ENCODE results near the gene TSEN15.

TSEN15 gene

DNA sequence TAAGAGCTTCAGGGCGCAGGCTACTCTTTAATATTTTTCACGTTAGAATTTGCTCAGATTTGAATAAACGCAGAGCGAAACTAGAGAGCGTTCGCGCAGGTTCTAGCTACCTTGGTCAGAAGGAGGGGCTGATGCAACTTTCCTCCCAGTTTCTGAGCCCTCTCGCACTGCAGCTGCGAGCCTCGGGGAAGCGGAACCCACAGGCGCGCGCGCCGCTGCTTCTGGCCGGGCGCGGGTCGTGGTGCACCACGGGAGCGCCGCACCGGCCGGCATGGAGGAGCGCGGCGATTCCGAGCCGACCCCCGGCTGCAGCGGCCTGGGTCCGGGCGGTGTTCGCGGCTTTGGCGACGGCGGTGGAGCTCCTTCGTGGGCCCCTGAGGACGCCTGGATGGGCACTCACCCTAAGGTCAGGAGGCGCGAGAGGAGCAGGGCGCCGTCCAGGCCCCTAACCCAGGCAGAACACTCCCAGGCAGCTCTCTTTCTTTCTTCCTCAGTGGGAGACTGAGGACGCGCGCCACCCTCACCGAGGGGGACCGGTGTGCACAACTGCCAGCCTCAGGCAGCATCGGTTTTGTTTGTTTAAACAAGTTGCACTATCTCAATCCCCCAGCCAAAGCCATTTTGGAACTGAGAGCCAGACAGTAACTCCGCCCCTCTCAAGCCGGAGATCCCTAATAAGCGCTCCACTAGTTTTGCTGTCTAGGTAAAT lies at the start of gene TSEN15:
Gene TSEN15, plus strand, starts transcription at position 246 of the 709 bp plus-strand sequence. Its CDS starts 26 bp downstream, at position 272.
- peak; percentile 98 for ATAC-seq

GRCh38 chr1:184002071-184002470 lies 49.5 kb upstream of the TSEN15 start:
- no peak for ATAC-seq

GRCh38 chr1:184004935-184005334 lies 46.6 kb upstream of the TSEN15 start:
- no peak for ATAC-seq

DNA sequence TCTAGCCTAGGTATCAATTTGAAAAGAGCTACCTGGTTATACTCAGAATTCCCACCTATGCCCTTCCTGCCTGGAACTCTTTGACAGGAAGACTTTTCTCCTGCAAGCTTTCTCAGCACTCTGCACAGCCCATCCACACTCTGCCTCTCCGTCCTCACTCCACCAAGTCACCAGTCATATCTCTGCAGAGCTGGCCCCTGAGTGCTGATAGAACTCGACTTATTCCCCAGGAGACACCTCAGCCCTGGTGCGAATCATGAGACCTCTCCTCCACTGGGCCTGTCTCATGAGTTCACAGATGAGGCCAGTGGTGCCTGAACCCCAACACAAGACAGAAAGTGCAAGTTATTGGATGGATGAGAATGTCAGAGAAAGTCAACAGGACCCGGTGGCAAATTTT lies 46.0 kb upstream of the TSEN15 start:
- ATAC-seq: no peak

DNA sequence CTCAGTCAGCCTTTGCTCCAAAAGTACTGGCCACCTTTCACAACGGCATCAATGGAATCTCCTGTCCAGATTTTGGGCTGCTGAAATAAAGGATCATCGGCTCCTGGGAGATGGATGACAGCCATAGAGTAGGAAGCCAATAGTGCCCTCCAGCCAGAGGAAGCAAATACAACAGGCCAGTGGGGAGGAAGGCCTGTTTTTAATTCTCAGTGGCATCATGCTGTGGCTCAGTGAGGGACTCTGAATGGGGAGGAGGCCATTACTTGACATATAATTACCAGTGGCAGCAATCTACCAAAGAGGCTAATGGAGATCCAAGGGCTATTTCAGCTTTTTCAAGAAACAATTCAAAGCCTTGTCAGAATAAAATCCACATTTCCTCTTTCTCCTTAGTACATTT lies 40.7 kb upstream of the TSEN15 start:
- ATAC-seq: no peak

- ATAC-seq: no peak
Observed at GRCh38 chr1:184012187-184012586, 39.3 kb upstream of the TSEN15 start.

GRCh38 chr1:184014271-184014670 lies 37.3 kb upstream of the TSEN15 start:
- ATAC-seq: no peak

GRCh38 chr1:184016169-184016568 lies 35.4 kb upstream of the TSEN15 start:
- no peak for ATAC-seq

- ATAC-seq: no peak
Observed at GRCh38 chr1:184017306-184017705, 34.2 kb upstream of the TSEN15 start.

DNA sequence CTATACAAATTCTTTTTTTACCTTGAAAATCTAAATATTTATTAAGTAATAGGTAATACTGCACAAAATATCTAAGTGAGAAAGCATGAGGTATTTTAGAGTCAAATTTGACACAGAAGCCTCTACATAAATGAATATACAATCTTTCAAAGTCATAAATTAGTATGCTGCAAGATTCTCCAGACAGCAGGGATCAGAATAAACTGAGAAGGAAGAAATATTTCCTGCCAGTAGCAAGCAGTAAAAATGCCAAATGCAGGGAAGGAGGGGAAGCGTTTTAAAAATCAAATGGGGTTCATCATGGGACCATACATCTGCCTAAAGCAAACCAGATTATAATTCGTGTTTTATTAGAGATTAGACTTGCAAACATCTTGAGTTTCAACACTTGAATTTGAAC lies 32.9 kb upstream of the TSEN15 start:
- no peak for ATAC-seq

- no peak for ATAC-seq
Observed at GRCh38 chr1:184019069-184019468, 32.5 kb upstream of the TSEN15 start.

DNA sequence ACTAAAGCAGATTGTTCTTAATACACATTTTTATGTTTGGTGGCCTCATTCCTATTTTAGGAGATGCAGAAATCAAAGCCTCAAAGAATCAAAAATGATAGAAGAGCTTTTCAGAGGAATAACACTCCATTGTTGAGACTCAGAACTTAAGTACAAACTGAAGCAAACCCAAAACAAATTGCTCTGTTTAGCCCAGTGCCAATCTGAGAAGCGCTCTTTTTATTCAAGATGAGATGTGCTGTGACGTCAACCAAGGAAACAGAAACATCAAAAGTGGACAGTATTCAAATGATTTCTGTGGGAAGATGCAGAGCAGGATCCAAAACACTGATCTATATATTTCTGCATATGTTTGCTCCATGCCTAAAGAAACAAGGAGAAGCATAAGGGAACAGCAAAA lies 32.0 kb upstream of the TSEN15 start:
- no peak for ATAC-seq

DNA sequence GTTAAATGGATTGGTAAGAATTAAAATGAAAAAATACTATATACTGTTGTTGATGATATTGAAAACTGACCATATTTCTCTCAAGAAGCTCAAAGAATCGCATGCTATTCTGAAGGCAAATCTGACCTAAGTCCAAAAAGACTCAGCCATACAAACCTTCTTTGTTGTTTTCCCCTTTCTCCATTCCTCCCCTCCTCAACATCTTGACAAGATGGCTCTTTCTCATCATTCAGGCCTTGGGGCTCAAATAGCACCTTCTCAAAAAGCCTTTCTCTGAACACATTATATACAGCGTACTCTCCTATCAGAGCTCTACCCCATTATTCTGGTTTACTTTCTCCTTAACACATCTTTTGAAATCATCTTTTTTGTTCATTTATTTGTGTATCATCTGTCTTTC lies 31.2 kb upstream of the TSEN15 start:
- ATAC-seq: no peak

DNA sequence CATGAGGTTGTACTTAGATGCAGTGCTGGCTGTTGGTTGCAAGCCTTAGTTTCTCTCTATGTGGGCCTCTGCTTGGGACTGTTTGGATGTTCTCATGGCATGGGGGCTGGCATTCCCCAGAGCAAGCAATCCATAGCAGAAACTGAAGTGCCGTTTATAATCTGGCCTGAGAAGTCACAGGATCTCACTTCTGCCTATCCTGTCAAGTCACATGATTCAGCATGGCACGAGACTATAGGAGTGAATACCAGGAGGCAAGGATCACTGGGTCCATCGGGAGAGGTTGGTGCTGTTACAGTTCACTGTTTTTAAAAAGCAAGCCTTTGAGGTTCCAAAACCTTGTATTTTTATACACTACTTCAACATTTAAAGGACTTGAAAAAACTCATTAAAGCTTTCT lies 30.7 kb upstream of the TSEN15 start:
- ATAC-seq: no peak

GRCh38 chr1:184021728-184022127 lies 29.8 kb upstream of the TSEN15 start:
- ATAC-seq: no peak

DNA sequence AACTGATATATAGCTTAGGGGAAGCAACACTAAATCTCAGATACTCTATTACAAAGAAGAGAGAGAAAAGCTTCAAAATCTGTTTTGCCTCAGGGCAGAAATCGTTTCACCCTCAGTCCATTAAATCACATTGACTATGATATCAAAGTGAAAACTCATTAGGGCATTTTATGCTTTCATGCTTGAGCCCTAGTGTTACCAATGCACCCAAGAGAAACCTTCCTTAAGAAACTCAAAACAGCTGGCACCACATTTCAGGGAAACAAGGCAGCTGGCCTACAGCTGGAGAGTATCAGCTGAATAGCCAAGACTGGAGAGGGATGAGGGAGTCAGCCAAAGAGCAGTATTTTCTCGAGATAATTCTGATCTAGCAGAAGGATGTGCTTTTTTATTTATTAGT lies 28.9 kb upstream of the TSEN15 start:
- no peak for ATAC-seq

DNA sequence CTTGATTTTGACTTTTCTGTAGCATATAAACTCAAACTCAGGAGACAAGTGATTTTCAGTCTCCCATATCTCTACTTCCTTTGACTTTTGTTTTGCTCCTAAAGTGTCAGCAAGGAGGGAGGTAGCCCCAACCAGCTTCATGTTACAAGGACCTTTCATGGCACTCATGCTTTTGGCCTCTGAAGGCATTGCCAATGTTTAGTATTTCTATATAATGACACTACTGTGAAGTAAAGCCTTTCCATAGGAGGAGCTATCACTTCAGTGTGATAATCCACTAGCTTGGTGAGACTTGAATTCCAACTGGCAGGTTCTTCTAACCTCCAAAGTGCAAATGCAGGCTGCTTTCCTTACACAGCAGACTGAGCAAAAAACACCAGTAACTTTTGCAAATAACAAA lies 28.4 kb upstream of the TSEN15 start:
- ATAC-seq: no peak

DNA sequence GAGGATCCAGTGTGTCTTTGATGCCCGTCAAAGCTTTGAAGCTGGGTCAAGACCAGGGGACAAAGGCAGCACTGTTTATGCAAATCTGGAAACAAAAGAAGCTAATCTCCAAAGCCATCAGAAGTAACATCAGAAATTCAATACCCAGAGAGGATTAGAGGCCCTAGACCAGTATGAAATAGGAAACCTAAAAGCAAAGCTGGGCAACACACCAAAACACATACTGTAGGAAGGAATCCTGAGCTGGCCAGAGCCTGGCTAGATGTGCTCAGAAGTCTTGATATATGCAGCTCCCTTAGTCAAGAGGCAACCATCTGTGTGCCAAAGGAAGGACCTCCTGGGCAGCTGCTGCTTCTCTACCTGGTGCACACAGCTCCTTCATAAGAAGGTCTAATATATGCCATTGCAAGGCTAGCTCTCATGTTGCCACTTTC lies 26.3 kb upstream of the TSEN15 start:
- ATAC-seq: no peak

DNA sequence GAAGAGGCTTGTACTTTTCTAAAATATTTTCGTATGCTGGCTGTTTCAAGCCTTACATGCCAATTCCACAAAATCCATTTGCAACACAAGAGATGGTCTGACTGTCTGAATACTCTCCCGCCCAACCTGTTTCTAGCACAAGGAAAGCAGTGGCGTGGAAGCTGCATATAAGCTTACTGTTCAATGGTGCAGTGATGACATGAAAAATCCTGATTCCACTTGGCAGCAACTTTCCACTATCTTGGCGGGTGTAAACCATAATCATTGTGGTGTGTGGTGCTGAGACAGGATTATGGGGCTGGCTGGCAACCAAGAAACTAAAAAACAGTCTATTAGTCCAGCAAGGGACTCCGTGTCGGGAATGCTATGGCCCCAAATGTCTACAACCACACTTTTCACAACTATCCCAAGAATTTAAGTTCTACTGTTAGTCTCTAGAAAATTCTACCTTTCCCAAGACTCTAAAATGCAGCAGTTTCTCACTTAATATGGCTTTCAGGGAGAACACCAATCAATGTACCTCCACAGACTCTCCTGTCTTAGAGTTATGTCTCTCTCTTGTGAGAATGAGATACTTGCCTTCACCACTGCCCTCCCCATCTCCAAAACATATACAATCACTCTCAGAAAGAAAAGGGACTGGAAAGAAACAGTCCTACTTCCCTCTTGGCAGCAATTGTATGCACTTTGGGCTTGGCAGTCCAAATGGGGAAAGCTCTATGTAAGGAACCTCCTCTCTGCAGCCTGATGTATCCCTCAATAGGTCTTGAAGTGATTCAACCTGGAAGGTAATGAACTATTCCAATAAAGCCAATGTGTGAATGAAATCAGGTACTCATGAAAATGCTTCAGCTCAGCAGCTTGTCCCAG lies 23.5 kb upstream of the TSEN15 start:
- no peak for ATAC-seq

DNA sequence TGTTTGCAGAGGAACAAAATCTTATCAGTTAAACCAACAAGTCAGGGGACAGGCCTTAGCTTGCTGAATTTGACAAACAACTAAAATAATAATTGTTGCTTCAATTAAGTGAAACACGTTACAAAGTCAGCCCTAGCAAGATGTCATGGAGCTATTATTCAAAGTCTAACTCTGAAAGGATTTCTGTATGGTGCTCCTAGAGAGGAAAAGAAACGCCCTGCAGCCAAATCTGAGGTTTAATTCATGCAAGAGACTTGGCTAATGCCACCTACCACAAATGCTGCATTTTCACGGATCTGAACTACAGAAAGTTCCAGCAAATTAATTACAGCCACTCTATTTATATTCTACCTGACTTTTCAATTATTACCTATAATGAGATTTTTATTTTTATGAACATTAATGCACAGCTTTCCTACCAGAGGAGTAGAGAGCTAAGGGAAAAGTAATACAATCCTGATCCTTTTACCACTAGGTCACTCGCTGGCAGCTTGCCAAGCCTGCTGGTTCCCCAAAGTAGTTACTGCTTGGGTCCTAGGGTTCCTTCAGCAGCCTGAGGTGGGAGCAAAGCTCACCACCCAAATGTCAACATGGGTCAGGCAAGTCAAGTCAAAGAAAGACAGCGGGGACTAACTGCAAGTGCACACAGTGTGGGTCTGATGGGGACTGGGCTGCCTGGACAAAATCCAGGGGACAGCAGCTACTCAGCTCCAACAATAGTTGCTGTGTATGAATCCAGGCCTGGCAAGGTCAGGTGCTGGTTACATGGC lies 22.5 kb upstream of the TSEN15 start:
- ATAC-seq: no peak

DNA sequence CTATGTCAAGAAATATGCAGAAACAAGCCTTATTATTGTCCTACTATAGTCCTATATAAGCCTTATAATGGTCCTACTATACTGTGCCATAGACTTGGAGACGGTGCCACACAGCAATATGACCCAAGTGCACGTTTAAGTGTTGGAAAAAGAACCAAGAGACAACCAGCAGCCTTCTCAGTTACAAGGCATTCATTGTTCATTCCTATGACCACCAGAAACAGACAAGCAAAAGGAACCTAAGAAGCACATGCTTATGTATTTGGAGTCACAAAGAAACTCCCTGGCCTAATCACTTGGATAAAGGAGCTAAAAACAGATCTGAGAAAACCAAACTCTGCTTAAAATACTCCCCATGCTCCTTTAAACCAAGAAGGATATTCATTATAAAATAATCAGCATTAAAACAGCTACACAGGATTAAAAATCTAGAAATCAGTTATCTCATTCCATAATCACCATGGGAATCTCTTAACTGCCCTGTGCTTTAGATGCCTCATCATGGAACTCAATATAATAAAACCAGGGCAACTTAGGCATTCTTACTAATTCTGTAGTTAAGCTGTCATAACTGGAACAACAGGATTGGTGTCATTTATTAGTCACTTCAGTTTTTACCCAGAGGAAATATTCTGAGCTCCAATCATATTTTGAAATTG lies 21.0 kb upstream of the TSEN15 start:
- ATAC-seq: no peak

- ATAC-seq: no peak
Observed at GRCh38 chr1:184031092-184031408, 20.5 kb upstream of the TSEN15 start.

All from activated CD4-positive, CD25-positive, alpha-beta regulatory T cell treated with anti-CD3 and anti-CD28 coated beads, Interleukin-2, amount 50 U/mL, for 24 hours (primary cell).